ENCODE results near the gene GFOD1.
"Not testable (repeated sequence)": the region's sequence is repeated elsewhere in the genome, so short reads cannot be mapped to it uniquely, and the experiment has no call there.

GFOD1 gene

DNA sequence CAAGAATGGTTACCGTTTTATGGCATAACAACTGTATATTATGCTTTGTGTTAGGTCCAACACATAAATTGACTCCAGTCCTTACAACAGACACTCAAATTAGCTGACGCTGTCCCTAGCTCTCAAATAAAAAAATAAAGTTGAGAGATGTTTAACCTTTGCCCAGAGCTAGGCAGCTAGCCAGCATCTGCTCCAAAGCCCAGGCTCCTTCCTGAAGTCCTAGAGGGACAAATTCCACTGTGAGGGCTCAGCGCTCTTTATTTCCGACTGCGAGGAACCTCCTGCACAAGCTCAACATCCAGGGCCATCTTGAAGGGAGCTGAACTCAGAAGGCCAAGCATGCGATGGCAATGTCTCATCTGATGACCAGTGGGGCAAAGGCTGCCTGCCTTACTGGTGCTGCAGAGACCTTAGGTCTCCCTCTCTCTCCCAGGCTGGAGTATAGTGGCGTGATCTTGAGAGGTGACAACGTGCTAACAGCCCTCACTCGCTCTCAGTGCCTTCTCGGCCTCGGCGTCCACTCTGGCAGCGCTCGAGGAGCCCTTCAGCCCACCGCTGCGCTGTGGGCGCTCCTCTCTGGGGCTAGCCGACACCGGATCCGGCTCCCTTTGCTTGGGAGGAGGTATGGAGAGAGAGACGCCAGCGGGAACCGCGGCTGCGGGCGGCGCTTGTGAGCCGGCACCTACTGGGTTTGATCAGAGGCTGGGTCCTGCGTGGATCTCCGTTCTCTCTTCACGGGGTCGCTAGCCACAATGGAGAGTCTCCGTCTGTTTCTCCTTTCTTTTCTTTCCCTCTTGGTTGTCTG, 24.7 kb upstream of the GFOD1 start:
- no peak for DNase-seq (ENCODE audit: low spot score)

DNA sequence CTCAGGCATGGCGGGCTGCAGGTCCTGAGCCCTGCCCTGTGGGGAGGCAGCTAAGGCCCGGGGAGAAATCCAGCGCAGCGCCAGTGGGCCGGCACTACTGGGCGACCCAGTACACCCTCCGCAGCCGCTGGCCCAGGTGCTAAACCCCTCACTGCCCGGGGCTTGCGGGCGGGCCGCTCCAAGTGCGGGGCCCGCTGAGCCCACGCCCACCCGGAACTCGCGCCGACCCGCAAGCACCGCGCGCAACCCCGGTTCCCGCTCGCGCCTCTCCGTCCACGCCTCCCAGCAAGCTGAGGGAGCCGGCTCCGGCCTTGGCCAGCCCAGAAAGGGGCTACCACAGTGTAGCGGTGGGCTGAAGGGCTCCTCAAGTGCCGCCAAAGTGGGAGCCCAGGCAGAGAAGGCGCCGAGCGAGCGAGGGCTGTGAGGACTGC, 23.8 kb upstream of the GFOD1 start:
- DNase-seq (ENCODE audit: low spot score) = not testable (repeated sequence)

DNA sequence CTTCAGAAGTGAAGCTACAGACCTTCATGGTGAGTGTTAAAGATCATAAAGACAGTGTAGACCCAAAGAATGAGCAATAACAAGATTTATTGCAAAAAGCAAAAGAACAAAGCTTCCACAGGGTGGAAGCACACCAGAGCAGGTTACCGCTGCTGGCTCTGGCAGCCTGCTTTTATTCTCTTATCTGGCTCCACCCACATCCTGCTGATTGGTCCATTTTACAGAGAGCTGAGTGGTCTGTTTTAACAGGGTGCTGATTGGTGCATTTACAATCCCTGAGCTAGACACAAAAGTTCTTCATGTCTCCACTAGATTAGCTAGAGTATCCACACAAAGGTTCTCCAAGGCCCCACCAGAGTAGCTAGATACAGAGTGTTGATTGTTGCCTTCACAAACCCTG, 23.0 kb upstream of the GFOD1 start:
- not testable (repeated sequence) for DNase-seq (ENCODE audit: low spot score)

DNA sequence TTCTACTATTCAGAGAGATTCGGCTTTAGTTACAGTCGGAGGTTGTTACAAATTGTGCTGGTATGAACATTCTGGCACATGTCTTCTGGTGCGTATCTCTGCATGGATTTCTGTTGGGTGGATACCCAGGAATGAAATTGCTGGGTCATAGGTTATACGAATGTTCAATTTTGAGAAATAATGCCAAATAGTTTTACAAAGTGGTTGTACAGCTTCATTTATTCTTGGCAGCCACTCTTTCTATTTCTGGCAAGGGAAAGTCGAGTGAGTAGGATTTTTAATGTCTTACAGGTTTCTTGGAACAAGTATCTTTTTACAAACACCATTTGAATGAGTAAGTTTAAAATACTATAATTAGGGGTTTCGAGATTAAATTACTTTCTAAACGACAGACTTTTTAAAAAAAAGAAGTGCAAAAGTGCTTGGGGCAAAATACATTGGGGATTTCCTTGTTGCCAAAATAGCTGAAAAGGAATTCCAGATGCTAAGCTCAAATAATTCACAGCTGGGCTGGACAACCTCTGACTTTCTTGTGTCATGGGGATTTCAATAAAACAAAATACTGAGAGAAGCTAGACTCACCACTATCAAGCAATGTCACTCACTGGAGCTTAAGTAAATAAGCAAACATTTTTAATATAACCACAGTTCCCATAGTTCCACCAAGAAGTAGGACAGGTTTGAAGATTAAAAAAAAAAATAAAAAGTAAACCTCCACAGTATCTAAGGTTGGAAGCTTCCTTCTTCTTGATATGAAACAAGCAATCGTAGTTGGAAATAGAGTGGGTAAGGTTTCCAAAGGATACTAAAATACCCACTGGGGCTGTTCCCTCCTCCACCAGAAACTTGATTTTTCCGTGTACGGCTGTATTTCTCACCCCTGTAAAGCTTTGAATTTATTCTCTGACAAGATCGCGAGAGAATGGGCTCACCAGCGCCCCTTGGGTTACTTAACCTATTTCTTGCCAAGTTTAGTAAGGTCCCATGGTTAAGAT, 21.6 kb upstream of the GFOD1 start:
- DNase-seq (ENCODE audit: low spot score) = no peak

DNA sequence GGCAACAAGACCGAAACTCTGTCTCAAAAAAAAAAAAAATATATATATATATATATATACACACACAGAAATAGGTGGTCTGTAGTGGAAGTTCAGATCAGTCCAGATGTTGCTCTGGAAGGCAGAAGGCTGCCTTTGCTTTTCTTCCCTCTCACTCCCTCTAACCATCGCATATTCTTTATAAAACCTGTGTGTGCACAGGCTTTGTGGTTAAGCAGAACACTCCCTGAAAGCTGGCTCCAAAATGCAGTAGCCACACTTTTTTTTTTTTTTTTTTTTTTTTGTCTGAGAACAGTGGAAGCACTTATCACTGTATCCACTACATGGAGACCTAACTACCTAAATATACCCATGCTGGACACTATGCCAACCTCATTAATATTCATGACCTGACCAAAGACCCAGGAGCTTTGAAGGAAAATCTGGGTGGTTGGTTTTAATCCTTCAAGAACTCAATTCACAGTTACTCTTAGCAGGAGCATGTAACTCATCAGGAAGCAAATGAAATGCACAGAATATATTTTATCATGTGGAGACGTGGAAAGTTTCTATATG, 20.0 kb upstream of the GFOD1 start:
- DNase-seq (ENCODE audit: low spot score) = no peak

DNA sequence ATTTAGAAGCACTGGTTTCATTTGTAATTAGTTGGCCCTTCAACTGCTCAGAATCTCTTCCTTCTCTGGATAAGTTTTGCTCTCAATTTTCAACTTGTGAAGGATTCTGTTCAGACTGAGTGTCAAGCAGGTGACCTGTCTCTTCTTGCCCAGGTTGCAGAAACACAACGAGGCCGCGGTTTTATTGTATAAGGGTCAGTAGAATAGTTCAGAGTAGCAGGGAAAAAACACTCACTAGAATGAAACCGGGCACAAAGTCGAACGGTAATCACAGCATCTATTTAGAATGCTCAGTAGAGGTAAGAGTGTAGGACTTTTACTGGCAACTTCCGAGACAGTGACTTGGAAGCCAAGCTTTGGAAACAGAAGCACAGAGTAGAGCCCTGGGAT, 17.9 kb upstream of the GFOD1 start:
- DNase-seq (ENCODE audit: low spot score) = no peak

DNA sequence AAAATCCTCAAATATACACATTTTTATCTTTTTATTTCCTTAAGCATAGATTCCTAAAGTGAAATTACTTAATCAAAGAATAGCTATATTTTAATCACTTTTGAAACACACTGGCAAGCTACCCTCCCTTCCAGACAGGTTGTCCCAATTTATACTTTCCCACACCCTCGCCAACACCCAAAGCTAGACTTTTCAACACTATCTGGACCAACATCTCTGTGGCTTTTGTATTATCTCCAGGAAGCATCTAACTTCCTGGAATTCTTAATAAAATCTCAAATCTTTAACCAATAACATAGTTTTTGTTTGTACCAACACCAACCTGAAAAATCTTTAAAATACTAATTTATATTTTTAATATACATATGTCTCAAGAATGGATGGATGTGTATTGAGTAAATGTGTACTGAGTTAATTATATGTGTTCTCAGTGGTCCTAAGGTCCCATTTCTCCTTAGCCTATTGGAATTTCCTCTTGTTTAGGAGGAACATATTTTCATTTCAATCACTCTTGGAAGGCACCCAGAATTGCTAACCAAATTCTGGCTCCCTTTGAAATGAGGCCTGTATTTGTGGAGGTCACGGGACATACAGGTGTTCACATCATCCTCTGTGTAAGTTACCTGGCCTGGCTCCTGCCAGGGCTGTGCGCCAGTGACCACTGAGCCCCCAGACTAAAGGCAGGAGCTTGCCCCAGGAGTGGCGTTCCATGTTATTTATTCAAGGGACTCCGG, 17.4 kb upstream of the GFOD1 start:
- DNase-seq (ENCODE audit: low spot score) = no peak

DNA sequence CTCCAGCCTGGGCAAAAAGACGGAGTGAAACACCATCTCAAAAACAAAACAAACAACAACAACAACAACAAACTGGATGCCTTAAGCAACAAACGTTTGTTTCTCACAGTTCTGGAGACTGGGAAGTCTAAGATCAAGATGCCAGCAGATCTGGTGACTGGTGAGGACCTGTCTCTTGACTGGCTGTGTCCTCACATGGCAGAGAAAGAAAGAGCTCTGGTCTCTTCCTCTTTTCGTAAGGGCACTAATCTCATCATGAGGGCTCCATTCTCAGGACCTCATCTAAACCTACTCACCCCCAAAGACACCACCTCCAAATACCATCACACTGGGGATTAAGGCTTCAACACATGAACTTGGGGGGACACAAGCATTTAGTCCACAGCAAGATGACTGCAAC, 13.5 kb upstream of the GFOD1 start:
- no peak for DNase-seq (ENCODE audit: low spot score)

DNA sequence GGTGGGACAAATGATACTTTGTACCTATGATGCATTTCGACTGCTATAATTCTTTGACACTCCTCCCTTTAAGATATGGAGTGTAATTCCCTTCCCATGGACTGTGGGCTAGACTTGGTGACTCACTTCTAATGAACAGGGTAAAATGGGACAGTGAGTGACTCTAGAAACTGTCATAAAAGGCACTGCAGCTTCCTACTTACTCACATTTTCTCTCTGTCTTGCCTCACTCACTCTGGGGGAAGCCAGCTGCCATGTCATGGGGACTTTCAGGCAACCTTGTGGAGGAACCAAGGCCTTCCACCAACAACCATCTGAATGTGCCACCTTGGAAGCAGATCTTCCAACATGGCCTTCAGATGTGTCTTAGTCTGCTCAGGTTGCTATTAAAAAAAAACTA, 12.9 kb upstream of the GFOD1 start:
- no peak for DNase-seq (ENCODE audit: low spot score)

DNA sequence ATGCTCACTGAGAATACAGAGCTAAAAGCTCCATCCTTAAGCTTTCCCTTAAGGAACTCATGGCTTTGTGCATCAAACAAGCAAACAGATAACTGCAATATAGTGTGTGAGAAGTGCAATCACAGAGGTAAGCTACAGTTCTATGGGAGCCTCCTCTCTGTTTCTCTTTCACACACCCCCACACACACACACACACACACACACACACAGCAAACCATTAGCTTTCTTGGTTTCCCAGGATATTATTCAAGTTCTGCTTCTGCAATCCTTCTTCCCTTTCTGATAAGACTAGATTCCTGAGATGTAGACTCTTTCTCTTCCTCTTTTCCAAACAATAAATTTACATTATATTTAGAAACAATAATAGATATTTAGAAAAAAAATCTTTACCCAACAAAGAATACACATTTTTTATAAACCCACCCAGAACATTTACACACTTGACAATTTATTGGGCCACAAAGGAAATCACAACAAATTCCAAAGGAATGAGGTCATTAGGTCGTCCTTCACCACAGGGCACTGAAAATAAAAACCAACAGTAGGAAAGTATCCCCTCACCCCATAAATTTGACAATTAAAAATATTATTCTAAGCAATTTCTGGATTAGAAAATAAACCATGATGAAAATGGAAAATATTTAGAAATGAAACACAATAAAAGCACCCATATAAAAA, 9.3 kb upstream of the GFOD1 start:
- no peak for DNase-seq (ENCODE audit: low spot score)

DNA sequence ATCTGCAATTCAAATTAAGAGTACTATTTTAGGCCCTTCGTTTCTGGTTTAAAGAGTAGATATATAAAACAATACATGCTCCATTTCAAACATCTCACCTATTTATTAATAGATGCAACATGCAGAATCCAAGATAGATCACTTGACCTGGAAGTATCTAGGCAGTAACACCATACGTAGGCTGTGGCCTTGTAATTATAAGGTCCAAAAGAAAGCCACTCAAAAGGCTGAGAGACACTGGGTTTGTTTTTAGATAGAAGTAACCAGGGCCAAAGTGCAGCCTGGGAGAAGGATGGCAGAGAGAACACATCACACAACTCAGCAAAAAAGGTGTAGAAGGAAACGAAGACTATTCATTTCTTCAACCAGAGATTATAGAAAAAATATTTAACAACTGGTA, 8.4 kb upstream of the GFOD1 start:
- DNase-seq (ENCODE audit: low spot score) = no peak

DNA sequence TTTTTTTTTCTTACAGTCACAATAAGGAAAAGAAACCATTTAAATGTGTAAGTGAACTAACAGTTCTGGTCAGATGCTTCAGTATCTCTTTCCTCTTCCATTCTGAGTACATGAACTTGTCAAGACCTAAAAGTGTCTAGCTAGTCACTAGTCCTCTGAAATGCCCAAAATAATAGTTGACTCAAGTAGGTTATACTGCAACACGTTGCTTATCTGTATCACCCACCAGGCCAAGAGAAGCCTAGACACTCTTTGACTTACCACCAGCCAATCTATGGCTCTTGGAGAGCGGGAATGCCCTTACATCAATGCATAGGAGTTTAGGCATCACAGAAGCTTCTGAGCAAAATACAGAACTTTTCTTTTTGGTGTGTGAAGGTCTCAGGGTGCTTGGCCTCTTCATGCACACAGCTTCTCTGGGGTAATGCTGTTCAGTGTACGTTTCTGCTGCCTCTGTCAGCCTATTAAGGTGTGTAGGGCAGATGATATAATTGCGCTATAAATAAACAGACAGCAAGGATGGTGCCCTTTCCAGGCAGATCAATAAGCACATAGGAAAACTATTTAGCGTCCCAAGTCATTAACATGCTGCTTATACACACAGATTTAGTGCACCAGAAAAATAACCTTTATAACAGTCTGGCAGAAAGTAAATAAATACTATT, 7.8 kb upstream of the GFOD1 start:
- DNase-seq (ENCODE audit: low spot score) = no peak

DNA sequence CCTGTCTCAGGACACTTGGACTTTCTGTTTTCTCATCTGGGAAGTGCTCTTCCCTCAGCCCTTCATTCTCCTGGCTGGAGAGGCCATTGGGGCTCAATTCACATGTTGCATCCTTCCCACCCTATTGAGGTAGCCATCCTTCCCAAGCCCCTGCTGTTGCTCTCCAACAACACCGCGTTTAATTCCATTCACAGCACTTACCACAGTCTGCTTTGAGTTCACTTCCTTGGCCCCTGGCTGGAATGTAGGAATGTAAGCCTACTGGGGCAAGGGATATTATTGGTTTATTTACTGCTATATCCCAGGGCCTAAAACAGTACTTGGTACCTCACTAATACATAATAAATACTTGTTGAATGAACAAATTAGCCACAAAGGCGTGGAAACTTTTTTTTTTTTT, 6.7 kb upstream of the GFOD1 start:
- DNase-seq (ENCODE audit: low spot score) = no peak

DNA sequence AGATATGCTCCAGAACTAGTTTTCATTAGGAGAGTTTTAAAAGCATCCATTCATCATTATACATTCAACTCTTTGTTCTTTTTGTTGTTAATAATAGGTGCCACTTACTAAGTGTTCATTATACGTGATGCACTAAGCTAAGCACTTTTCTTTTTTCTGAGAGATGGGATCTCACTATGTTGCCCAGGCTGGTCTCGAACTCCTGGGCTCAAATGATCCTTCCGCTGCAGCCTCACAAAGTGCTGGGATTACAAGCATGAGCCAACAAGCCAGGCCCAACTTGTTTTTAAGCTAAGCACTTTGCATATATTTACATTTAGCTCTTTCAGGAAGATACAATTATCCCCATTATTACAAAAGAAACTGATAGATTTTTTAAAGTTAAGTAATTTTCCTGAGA, 5.7 kb upstream of the GFOD1 start:
- no peak for DNase-seq (ENCODE audit: low spot score)

DNA sequence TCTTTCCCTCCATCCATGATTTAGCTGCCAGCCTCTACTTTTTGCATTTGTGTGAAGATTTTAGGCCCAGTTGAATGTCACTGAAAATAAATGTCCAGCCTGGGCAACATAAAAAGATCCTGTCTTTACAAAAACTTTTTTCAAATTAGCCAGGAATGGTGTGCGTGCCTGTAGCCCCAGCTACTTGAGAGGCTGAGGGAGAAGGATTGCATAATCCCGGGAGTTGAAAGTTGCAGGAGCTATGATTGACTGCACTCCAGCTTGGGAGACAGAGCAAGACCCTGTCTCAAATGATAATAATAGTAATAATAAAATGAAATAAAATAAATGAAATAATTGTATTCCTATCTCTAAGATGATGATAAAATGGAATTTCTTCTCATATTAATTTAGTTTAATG, 5.0 kb upstream of the GFOD1 start:
- DNase-seq (ENCODE audit: low spot score) = no peak

DNA sequence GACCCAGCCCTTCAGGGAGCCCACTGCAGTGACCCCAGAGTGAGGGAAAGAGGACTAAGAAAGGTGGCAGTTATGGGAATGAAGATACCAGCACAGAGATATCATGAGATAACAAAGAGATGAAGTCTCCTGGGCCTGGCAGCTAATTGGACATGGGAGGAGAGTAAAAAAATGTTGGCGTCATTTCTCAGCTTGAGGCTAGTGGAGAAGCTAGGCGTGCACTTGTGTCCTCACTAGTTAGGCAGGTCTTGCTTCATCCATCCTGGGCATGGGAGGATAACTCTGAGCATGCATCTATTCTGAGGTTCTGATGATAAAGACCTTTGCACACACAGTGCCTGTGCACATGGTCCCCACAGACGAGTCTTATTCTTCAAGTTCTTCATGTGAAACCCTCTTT, 4.1 kb upstream of the GFOD1 start:
- DNase-seq (ENCODE audit: low spot score) = no peak

DNA sequence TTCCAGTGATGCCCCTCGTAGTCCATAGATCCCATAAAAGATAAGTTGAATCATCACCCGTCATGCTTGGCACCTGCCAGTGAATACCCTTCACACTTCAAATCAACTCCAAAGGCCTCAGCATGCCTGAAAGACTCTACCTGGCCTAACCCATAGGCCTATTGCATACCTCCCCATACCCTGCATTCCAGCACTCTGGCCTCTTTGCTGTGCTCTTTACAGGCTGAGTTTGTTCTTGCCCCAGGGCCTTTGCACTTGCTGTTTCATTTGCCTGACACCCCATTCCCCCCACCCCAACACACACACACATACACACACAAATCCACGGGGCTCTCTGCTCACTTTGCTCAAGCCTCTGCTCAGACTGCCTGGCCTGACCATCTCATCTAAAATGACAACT, 3.0 kb upstream of the GFOD1 start:
- DNase-seq (ENCODE audit: low spot score) = no peak

DNA sequence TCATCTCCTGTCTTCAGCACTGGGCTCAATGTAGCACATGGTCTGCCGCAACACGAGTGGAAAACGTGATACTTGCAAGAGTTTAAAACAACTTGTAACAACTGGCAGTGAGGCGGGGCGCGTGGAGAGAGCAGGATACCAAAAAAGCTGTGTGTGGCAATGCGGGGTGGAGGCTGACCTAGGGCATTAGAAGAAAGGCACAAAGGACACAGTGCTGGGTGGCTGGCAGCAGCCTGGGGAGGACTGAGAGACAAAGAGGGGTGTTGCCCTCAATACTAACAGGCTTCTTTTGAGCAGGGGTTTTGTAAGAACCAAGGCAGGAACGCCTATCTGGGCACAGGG, 1.5 kb upstream of the GFOD1 start:
- no peak for DNase-seq (ENCODE audit: low spot score)

DNA sequence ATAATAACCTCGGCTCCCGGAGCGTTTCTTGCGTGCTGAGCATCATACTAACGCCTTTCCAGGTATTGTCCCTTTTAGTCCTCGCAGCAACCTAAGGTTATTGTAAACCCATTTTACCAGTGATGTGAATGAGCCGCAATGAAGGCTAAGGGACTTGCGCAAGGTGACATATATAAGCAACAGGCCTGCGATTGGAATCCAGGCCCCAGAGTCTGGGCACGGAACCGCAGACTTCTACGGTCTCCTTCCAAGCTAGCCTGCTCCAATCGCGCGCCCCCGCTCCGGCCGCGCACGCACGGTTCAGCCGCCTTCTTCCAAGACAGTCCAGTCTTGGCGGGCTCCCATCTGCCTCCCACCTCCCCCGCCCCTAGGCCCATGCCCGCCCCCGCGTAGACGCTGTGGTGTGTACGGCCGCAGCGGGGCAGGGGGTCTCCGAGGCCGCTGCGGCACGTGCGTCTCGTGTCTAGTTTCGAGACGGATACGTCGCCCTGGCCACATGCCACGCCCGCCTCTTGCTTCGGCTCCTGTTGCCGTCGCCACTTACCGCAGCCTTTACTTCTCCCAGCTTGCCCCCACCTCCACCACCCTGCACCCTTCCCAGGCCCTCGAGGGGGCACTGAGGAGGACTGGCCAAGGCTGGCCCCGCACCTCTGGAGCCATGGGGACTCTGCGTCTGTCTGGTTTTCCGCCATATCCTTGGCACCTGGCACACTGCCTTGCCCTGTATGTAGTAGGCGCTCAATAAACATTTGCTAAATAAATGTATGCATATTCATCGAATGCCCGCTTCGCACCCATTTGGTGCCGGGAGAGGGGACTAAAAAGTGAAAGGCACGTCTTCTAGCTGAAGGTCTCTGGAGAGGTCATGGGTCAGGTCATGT, 855 bp upstream of the GFOD1 start:
- no peak for DNase-seq (ENCODE audit: low spot score)

DNA sequence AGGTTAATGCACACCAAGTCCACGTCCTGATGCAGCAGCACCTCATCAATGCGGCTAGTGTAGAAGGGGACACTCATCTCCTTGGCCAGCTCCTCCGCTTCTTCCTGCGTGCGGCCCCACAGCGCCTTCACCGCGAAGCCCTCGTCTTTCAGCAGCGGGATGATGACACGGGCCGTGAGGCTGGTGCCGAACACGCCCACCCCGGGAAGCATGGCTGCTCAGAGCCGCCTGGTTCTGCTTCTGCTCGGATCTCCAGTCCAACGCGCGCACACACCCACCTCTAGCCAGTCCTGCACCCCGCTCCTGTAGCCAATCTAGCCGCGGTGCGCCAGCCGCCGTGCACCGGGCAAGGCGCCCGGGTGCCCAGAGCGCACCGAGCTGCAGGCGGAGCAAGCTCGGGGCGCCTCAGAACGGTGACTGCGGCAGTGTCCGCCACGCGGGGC, 700 bp downstream of the GFOD1 start:
- DNase-seq (ENCODE audit: low spot score) = no peak

All from kidney capillary endothelial cell (primary cell).